Measurements from ENCODE around the gene SLC28A2. TPM values are rescaled to one million over a fixed set of nuclear protein-coding genes. Genes with fewer than 3 reads are reported as not detected.
"Not testable (repeated sequence)": the region's sequence is repeated elsewhere in the genome, so short reads cannot be mapped to it uniquely, and the experiment has no call there.

SLC28A2 gene, protein sequence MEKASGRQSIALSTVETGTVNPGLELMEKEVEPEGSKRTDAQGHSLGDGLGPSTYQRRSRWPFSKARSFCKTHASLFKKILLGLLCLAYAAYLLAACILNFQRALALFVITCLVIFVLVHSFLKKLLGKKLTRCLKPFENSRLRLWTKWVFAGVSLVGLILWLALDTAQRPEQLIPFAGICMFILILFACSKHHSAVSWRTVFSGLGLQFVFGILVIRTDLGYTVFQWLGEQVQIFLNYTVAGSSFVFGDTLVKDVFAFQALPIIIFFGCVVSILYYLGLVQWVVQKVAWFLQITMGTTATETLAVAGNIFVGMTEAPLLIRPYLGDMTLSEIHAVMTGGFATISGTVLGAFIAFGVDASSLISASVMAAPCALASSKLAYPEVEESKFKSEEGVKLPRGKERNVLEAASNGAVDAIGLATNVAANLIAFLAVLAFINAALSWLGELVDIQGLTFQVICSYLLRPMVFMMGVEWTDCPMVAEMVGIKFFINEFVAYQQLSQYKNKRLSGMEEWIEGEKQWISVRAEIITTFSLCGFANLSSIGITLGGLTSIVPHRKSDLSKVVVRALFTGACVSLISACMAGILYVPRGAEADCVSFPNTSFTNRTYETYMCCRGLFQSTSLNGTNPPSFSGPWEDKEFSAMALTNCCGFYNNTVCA
- polyA plus RNA-seq (ENCODE audit: insufficient read length in 3 of 3), result under 1 TPM; 0.40 to 0.44 (median 0.43) TPM

DNA sequence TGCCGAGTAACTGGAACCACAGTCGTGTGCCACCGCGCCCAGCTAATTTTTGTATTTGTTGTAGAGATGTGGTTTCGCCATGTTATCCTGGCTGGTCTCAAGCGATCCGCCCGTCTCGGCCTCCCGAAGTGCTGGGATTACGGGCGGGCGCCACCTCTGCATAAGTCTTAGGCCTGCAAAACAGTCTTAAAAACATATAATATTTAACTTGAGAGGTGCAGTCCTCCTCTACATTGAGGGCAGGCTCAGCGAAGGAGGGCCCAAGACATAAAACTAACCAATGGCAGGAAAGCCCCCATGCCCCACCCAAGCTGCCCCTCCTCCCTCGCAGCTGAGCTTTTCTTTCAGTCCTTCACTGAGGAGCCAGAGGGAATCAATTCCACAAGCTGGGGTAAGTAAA lies at the start of gene SLC28A2:
Gene SLC28A2 (plus strand): TSS at position 347 of the 400 bp plus-strand sequence. CDS start 982 bp downstream, outside the sequence.
- DNase-seq (ENCODE audit: low read depth in 3 of 3, low spot score in 2 of 3), result no peak

DNA sequence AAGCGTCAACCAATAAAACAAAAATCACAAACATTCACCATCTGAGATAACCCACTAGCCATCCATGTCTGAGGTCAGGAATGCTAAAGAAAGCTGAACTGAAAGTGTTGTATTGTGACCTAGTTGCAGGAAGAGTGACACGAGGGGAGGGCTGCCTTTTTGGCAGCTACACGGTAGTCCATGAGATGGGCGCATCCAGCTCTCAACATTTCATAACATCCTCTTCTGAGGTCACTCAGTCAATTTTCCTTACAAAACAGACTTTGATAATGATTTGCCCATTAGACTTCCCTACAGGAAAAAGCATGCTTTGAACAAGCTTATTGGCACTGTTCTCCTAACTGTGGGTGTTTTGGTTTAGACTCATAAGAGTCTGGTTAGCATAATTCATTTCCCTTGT lies 48.9 kb upstream of the SLC28A2 start:
- DNase-seq (ENCODE audit: low read depth in 3 of 3, low spot score in 2 of 3), result no peak

DNA sequence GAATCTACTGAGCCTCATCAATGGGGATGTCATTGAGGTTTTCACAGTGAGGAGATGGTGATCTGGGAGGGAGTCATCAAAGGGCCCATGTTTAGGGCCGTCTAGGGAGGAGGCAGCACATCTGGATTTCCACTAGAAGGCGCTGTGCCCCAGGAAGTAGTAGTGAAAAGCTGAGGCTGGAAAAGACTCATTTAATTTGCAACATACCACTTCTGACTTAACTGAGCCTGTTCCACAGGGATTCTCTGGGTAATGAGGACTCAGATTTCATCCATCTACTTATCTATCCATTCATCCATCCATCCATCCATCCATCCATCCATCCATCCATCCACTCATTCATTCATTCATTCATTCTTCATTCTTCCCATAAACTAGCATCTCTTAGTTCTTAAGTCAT lies 46.8 kb upstream of the SLC28A2 start:
- no peak for DNase-seq (ENCODE audit: low read depth in 3 of 3, low spot score in 2 of 3)

DNA sequence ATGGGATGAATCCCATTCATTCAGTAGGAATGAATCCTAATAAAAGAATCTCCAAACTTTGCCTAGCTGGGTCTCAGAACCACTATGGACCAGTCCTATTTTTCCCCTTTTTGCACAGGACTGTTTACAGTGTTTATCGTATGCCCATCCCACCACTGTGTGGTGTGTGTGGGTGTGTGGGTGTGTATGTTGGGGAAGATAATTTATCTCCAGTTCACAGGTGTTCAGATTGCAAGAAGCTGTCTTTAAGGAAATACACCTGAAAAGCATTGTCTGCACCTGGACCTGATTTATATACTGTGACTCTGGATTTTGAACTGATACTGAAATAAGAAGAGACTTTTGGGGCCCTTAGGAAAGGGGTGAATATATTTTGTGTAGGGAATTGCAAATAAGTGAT lies 39.5 kb upstream of the SLC28A2 start:
- DNase-seq (ENCODE audit: low read depth in 3 of 3, low spot score in 2 of 3), result no peak

DNA sequence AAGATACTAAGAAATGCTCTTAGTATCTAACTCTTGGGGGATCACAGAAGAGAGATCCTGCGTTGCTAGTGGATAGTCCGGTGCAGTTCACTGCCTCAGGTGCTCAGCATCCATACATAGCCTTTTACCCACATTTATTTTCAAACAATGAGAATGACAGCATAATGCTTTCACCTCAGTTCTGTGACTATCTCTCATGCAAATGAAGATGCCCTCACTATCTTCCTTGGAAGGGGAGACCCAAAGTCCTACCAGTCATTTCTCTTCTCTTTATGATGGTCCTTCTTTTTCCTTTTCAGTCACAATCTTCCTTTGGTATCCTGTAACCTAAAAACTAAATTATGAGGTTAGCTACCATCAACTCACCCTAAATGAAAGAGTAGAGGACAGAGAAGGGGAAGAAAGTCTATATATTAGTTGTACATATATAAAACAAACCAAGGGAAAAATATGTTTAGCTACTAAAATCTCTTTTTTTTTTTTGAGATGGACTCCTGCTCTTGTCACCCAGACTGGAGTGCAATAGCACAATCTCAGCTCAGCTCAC lies 30.9 kb upstream of the SLC28A2 start:
- no peak for DNase-seq (ENCODE audit: low read depth in 3 of 3, low spot score in 2 of 3)

DNA sequence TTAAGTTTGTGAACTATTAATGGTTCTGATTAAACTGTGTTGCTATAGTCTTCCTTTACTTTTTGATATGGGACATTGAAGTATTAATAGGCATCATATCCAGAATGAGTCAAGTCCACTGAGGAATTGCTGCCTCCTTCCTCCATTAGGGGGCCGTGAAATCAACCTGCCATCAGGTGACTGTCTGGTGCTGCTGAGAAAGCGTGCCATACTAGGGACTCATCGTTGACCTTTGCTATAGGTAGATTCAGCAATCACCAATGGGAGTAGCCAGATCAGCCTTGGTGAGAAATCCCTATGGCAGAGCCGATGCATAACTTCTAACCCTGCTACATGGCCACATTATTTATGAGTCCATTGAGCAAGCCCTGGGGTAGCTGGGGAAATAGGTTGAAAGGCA lies 30.1 kb upstream of the SLC28A2 start:
- DNase-seq (ENCODE audit: low read depth in 3 of 3, low spot score in 2 of 3), result no peak

DNA sequence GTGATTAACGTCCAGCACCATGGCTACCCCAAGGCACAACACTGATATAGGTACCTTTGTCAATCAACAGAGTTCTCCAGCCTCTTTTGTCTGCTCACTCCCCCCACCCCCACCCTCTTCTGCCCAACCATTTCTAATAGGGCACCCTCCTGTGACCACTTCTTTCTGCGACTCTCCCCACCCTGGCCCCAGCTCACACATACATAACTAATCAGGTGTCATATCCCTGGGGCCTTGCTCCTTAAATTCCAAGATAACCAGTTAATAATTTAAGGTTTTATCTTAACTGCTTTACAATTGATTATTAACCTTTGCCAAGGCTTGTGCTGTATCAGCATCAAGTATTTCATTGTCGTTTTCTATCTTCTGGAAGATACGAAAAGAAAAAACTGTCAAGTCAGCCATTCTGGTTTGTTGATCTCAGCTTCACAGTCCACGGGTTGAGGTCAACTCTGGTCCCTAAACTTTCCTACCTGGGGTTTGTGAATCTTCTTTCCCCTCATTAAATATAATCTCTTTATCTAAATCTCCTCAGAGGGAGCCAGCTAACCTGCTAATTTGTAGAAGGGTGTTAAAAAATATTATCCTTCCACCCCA lies 27.3 kb upstream of the SLC28A2 start:
- no peak for DNase-seq (ENCODE audit: low read depth in 3 of 3, low spot score in 2 of 3)

DNA sequence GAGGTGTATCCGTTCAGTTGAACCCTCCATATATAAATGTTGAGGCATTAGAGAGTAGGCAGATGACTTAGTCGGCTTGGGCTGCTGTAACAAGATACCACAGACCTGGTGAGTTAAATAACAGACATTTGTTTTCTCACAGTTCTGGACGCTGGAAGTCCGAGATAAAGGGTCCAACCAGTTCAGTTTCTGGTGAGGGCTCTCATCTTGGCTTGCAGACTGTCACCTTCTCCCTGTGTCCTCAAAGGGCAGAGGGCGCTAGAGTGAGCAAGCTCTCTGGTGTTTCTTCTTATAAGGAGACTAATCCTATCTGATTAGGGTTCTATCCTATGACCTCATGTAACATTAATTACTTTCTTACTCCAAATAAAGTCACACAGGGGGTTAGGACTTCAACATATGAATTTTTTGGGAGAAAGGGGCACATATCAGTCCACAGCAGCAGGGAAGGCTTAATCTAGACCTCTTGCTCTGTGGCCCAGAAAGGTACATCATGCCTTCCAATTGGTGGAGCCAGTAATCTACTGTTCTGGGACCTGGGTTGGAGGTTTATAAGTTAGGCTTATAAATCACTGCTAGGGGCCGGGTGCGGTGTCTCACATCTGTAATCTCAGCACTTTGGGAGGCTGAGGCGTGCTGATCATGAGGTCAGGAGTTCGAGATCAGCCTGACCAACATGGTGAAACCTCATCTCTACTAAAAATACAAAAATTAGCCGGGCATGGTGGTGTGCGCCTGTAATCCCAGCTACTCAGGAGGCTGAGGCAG lies 26.3 kb upstream of the SLC28A2 start:
- no peak for DNase-seq (ENCODE audit: low read depth in 3 of 3, low spot score in 2 of 3)

DNA sequence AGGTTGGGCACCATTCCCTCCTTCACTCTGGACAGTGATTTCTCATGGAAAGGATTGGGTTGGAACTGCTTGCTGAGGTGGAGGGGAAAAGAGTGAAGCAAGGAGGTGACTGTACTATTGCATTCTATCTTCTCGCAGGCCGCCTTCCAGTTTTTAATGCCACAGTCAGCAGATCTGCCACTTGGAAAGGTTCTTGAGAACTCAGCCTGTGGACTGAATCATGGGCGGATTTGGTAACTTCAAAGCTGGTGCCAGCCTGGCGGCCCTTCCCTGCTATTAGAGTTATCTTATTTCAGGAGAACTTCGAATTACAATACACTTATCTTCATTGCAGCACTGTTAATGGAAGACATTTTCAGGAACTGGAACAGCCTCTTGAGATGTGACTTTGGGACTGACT lies 23.1 kb upstream of the SLC28A2 start:
- DNase-seq (ENCODE audit: low read depth in 3 of 3, low spot score in 2 of 3), result no peak

DNA sequence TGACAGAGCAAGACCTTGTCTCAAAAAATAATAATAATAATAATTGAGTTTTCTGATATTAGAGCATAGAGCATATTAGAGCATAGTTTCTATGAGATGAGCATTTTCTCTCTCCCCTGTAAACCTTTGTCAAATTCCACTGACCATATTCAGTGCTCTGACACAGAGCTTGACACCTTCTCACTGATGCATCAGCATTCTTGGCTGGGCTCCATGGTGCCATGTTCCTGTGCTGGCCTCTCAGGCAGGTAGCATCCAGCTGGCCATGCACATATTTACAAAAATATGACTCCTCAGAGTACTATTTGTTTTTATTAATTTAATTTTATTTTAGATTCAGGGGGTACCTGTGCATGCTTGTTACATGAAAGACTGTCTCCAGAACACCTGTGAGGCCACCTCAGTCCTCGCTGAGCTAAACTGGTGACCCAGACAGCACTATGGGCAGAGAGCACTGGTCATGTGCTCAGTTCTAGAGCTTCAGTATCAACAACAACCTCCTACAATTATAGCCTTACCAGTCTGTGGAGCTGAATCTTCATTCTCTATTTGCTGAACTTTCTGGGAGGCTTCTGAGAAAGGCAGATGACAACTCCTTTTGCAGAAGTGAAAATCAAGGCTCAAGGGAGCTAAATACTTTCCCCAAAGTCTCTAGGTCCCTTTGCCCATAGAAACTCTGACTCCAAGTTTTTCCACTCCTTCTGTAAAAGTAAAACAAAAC lies 21.6 kb upstream of the SLC28A2 start:
- no peak for DNase-seq (ENCODE audit: low read depth in 3 of 3, low spot score in 2 of 3)

DNA sequence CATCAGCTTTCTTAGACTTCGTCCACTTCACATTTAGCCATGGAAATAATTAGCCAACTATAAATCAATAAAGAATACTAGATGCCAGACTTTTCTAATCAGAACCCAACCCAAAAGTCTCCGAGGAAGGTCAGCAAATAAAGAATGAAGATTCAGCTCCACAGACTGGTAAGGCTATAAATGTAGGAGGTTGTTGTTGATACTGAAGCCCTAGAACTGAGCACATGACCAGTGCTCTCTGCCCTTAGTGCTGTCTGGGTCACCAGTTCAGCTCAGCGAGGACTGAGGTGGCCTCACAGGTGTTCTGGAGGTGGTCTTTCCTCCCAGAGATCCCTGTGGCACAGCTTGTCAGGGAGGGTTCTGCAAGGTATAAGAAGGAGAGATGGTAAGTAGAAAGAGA lies 20.9 kb upstream of the SLC28A2 start:
- no peak for DNase-seq (ENCODE audit: low read depth in 3 of 3, low spot score in 2 of 3)

DNA sequence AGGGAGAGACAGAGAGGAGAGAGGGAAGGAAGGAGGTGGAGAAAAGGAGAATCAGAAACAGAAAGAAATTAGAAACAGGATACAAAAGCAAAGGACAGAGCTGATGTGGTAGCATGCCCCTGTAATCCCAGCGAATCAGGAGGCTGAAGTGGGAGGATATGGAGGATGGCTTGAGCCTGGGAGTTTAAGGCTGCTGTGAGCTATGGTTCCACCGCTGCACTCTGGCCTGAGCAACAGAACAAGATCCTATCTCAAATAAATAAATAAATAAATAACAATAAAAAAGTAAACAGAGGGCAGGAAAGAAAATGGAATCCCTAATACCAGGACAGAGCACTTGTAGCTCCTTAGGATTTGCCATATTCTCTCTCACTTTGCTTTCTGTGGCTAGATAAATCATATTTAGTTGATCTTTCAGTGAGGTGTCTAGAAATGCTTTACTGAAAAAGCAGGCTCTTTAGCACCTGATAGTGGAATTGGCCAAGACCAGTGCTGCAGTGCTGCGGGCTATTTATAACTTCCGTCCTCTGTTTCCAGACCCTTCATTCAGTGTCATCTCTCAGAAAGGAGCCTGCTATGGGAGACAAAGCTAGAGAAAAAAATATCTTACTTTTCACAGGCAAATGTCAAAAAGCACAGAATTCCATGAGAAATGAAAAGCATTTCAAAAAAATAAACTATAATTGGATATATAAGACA lies 20.0 kb upstream of the SLC28A2 start:
- DNase-seq (ENCODE audit: low read depth in 3 of 3, low spot score in 2 of 3), result no peak

DNA sequence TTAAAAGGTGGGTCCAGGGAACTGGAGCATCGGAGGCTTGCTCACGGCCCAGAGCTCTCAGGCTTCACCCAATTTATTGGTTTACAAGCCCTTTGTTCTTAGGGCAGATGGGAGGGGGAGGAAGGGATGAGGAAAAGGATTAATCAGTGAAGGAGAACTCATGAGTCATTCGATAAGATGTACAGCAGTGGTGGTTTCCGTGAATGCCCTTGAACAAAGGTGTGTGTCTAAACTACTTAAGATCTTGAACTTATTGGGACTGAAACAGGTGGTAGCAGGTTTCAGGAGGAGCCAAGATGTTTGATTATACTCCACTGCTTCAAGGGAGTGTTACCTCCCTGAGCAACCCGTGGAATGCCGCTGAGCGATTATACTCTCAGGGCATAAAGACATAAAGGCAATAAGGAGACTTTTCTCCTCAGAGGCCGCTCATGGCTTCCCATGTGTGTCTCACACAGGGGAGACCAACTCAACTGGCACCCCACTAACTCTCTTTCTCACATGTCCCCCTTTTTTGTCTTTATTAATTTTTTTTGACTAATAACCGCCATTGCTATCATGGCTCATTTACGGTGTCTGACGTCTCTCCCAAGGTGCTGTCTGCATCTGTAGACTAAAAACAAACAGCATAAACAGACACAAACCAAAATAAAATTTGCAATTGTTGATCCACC lies 17.3 kb upstream of the SLC28A2 start:
- no peak for DNase-seq (ENCODE audit: low read depth in 3 of 3, low spot score in 2 of 3)

DNA sequence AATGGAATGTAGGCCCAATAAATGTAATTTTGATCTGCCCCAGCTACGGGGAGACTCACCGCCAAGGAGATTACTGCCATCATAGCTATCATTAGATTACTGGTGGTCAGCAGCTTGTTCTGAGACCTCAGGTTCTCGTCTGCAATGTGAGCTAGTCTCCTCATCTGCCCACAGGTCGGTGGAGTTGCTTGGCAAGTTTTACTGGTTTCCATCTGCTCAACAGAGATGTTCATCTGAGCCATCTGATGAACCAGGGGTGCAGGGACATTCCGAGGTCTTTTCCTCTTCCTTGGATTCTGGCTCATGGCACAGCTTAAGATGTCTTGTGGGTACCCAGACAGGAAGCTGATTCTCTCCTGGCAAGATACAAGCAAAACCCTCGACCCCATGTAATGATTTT lies 15.2 kb upstream of the SLC28A2 start:
- DNase-seq (ENCODE audit: low read depth in 3 of 3, low spot score in 2 of 3), result not testable (repeated sequence)

DNA sequence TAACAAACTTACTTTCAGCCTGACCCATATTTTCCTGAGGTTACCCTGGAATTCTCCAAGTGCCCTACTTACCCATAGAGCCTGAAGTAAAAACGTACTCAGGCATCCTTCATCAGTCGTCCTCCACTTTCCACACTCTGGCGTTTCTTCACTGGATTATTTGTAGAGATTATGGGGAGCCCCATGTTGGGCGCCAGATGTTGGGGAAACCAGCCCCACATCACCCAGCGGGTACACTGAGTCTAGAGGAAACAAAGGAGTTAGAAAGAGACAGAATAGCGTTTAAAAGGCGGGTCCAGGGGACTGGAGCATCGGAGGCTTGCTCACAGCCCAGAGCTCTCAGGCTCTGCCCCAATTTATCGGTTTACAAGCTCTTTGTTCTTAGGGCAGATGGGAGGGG lies 9.7 kb upstream of the SLC28A2 start:
- DNase-seq (ENCODE audit: low read depth in 3 of 3, low spot score in 2 of 3), result no peak

DNA sequence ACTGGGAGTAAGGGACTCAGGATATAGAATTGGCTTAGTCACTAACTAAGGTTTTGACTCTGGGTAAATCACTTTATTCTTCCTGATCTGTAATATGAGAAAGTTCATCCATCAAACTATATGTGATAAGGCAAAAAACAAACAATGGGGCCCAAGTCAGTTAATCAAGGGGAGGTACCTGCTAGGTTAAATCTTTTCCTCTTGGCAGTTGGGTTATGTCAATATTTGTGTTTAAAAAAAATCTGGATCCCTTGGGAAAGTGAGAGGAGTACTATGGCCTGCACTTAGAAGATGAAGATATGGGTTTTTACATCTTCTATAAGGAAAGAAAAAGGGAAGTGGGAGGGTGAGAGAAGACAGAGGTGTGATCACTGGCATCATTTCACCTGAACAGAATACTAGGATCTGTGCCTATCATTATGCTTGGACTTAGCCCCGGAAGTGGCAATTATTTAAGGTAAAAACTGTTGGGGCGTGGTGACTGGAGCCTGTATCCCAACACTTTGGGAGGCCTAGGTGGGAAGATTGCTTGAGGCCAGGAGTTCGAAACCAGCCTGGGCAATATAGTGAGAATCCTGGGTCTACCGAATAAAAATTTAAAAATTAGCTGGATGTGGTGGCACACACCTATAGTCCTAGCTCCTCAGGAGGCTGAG lies 2.8 kb upstream of the SLC28A2 start:
- DNase-seq (ENCODE audit: low read depth in 3 of 3, low spot score in 2 of 3), result no peak

DNA sequence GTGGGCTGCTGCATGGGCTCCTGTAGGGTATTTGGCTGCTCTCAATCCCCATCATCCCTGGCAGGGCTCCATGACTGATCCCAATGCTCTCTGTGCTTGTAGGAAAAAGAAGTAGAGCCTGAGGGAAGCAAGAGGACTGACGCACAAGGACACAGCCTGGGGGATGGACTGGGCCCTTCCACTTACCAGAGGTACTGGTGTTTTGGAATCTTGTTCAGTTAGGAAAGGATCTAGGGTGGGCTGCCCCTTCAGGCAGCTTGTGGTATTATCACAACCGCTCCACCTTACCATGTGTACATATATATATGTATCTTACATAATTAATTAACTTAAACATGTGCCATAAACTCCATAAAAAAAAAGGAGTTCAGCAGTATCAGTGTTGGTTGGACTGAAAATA lies 1.3 kb downstream of the SLC28A2 start:
- no peak for DNase-seq (ENCODE audit: low read depth in 3 of 3, low spot score in 2 of 3)

DNA sequence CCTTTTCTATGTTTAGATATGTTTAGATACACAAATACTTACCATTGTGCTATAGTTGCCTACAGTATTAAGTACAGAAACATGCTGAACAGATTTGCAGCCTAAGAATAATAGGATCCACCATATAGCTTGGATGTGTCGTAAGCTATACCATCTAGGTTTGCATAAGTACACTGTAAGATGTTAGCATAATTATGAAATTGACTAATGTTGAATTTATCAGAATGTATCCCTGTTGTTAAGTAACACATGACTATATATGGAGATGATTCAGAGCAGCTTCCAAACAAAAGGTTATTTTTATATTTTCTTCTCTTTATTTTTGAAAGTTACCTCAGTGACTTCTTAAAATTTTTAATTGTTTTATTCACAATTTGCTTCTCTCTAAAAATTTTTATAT lies 2.4 kb downstream of the SLC28A2 start:
- DNase-seq (ENCODE audit: low read depth in 3 of 3, low spot score in 2 of 3), result no peak
